Immature natural killer cell (primary cell): Measurements from ENCODE around the gene ARFIP1. TPM values are rescaled to one million over a fixed set of nuclear protein-coding genes. Genes with fewer than 3 reads are reported as not detected.

Experiments
- DNase-seq, 3 donors: peaks; one replicate each; pipeline ENCODE4 v3.0.0; 2022; ENCODE audit warnings: mixed read lengths in 1 of 3
- H3K27ac Mint-ChIP-seq, 6 donors: one replicate each; pipeline ENCODE4 v1.8.0; 2020; ENCODE audit warnings: mixed read lengths in 6 of 6, mild to moderate bottlenecking in 5 of 6, inconsistent platforms in 4 of 6, moderate library complexity in 3 of 6
- H3K27me3 Mint-ChIP-seq, 3 donors: one replicate each; pipeline ENCODE4 v1.8.0; 2020 to 2021; ENCODE audit warnings: low read depth in 3 of 3, mild to moderate bottlenecking in 3 of 3, mixed read lengths in 3 of 3, moderate library complexity in 3 of 3, inconsistent platforms in 1 of 3
- H3K36me3 Mint-ChIP-seq, 3 donors: one replicate each; pipeline ENCODE4 v1.8.0; 2020; ENCODE audit warnings: mixed read lengths in 3 of 3, inconsistent platforms in 2 of 3, mild to moderate bottlenecking in 2 of 3
- H3K4me1 Mint-ChIP-seq, 2 donors: one replicate each; pipeline ENCODE4 v1.8.0; 2020; ENCODE audit warnings: inconsistent platforms in 2 of 2, mild to moderate bottlenecking in 2 of 2, mixed read lengths in 2 of 2, moderate library complexity in 1 of 2
- H3K4me3 Mint-ChIP-seq, 5 donors: one replicate each; pipeline ENCODE4 v1.8.0; 2020; ENCODE audit warnings: mild to moderate bottlenecking in 5 of 5, mixed read lengths in 5 of 5, inconsistent platforms in 3 of 5, moderate library complexity in 3 of 5
- H3K9me3 Mint-ChIP-seq, 6 donors: one replicate each; pipeline ENCODE4 v1.8.0; 2020; ENCODE audit warnings: mild to moderate bottlenecking in 6 of 6, mixed read lengths in 6 of 6, inconsistent platforms in 4 of 6, moderate library complexity in 3 of 6
- polyA plus RNA-seq, 3 donors: library from polyadenylated mRNA; unstranded; fragments of 300-500 nt; fragmentation: Illumina TruSeq; gene quantifications; one replicate each; pipeline ENCODE4 v1.2.3, GENCODE V29; 2021

Gene ARFIP1
- polyA plus RNA-seq, 3 donors from 2014 or later = 23.2 to 31.0 (median 25.6) TPM

- Mint-ChIP-seq H3K9me3 (peaks cover 0 to 1% (median 0%) of the 10 kb centered on the region in 6 donors), H3K27ac (no peak overlapping the region), H3K27me3 (peaks cover 0 to 4% (median 0%) of the 10 kb centered on the region in 3 donors), H3K4me3 (no peak overlapping the region), H3K4me1 (peaks cover 2 to 13% of the 10 kb centered on the region in 2 donors), H3K36me3 (peaks cover 0 to 25% (median 6%) of the 10 kb centered on the region in 3 donors)
- DNase-seq = no peak
Observed at GRCh38 chr4:152898606-152899005, 118.9 kb downstream of the ARFIP1 start.

- Mint-ChIP-seq H3K27ac (no peak overlapping the region), H3K27me3 (peaks cover 0 to 4% (median 0%) of the 10 kb centered on the region in 3 donors), H3K4me1 (peaks cover 0 to 13% of the 10 kb centered on the region in 2 donors), H3K4me3 (no peak overlapping the region), H3K36me3 (peaks cover 4 to 29% (median 13%) of the 10 kb centered on the region in 3 donors), H3K9me3 (peaks cover 0 to 1% (median 0%) of the 10 kb centered on the region in 6 donors)
- no peak for DNase-seq
Observed at GRCh38 chr4:152900395-152900794, 120.6 kb downstream of the ARFIP1 start.

- H3K27me3 Mint-ChIP-seq = peaks cover 0 to 3% (median 0%) of the 10 kb centered on the region in 3 donors
Observed at GRCh38 chr4:152901205-152901604, 121.5 kb downstream of the ARFIP1 start.

DNA sequence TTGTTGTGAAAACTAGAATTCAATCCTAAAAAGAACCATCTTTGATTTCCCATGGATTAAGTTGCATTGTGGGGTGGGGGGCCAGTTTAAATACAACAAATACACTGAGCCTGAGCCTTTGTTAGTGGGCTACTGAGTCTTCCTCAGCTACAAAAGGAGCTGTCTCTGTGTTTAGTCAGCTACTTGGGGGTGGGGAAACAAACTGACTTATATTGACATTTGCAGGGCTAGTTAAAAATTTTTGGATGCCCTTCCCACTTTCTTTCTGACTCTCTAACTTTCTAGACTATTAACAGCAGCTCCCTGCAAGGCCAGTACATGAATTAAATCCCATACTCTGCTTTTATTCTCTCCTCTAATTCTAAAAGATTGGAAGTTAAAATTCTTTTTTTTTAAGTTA lies 123.9 kb downstream of the ARFIP1 start:
- no peaks in the 10 kb centered on the region for H3K9me3 Mint-ChIP-seq
- no peak overlapping the region for H3K27ac Mint-ChIP-seq
- peaks cover 0 to 3% (median 0%) of the 10 kb centered on the region in 3 donors for H3K27me3 Mint-ChIP-seq
- DNase-seq = no peak
- peaks cover 0 to 2% of the 10 kb centered on the region in 2 donors for H3K4me1 Mint-ChIP-seq
- H3K36me3 Mint-ChIP-seq = peaks cover 15 to 29% (median 19%) of the 10 kb centered on the region in 3 donors
- H3K4me3 Mint-ChIP-seq = no peak overlapping the region

More at GRCh38 chr4:152901205-152901604, 121.5 kb downstream of the ARFIP1 start:
- peaks cover 6 to 25% (median 14%) of the 10 kb centered on the region in 3 donors for H3K36me3 Mint-ChIP-seq
- no peak overlapping the region for H3K27ac Mint-ChIP-seq
- no peak overlapping the region for H3K4me3 Mint-ChIP-seq
- peaks cover 0 to 7% of the 10 kb centered on the region in 2 donors for H3K4me1 Mint-ChIP-seq
- no peak for DNase-seq
- H3K9me3 Mint-ChIP-seq = no peaks in the 10 kb centered on the region

DNA sequence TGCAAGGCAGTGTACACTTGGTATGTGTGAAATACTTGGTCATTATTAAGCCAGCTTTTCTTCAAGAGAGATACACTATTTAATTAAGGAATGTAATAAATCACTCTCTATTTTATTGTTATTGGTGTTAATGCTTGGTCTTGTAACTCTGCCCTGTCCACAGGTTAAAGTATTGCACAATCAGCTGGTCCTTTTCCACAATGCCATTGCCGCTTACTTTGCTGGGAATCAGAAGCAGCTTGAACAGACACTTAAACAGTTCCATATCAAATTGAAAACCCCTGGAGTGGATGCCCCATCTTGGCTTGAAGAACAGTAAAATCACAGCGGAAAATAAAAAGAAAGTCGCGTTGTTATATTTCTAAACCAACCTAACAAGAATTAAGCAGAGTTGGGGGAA lies 130.1 kb downstream of the ARFIP1 start:
- no peak overlapping the region for H3K4me3 Mint-ChIP-seq
- H3K9me3 Mint-ChIP-seq = no peaks in the 10 kb centered on the region
- no peak for DNase-seq
- H3K36me3 Mint-ChIP-seq = peaks cover 20 to 33% (median 31%) of the 10 kb centered on the region in 3 donors
- H3K27me3 Mint-ChIP-seq = no peaks in the 10 kb centered on the region
- H3K27ac Mint-ChIP-seq = no peak overlapping the region
- peaks cover 0 to 2% of the 10 kb centered on the region in 2 donors for H3K4me1 Mint-ChIP-seq

- no peaks in the 10 kb centered on the region for H3K9me3 Mint-ChIP-seq
- H3K36me3 Mint-ChIP-seq = peaks cover 20 to 32% (median 28%) of the 10 kb centered on the region in 3 donors
- H3K4me1 Mint-ChIP-seq = peaks cover 0 to 2% of the 10 kb centered on the region in 2 donors
- H3K27me3 Mint-ChIP-seq = no peaks in the 10 kb centered on the region
- no peak for DNase-seq
- no peak overlapping the region for H3K4me3 Mint-ChIP-seq
- H3K27ac Mint-ChIP-seq = no peak overlapping the region
Observed at GRCh38 chr4:152910521-152910920, 130.8 kb downstream of the ARFIP1 start.

DNA sequence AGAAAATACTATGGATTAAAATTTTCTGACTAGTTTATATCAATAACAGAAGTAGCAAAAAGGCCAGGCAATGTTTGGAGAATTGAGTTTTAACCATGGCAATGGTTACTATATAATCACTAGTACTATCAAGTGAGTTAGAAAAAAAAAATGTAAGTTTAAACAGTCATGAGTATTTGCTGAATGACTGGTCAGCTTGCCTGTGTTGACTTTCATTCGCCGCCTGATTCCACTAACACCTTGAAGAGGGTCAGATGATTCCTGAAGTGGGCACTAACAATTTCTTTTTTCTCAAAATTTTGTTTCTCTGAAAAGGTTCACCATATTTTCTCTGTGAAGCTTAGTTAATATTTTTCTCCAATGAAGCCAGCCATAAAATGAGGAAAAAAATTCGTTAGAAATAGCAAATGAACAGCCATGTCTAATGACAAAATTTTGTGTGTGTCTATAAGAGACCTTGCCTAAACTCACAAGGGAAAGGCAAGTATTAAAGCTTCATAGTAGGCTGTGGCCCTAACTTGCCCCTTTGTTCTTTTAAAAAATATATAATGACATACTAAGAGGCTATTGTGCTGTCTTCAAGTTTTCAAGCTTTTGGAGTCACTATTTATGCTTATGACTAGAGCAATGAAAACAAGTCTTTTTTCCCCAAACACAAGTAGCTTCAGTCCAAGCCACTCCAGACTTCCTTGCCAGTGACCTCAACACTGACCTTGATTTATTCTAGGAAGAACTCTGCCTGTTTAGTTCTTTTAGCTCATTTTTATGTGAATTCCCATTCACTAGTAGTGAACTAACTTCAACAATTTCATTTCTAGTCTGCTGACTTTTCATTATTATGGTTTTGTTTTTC lies 138.0 kb downstream of the ARFIP1 start:
- Mint-ChIP-seq H3K27me3 (no peaks in the 10 kb centered on the region), H3K36me3 (peaks cover 16 to 29% (median 25%) of the 10 kb centered on the region in 3 donors), H3K4me1 (no peaks in the 10 kb centered on the region), H3K27ac (no peak overlapping the region), H3K9me3 (peaks cover 2 to 15% (median 7%) of the 10 kb centered on the region in 6 donors), H3K4me3 (no peak overlapping the region)
- no peak for DNase-seq

GRCh38 chr4:152919826-152920225 lies 140.1 kb downstream of the ARFIP1 start:
- no peaks in the 10 kb centered on the region for H3K27me3 Mint-ChIP-seq

GRCh38 chr4:152920768-152921167 lies 141.0 kb downstream of the ARFIP1 start:
- Mint-ChIP-seq H3K27ac (no peak overlapping the region), H3K9me3 (peaks cover 2 to 15% (median 7%) of the 10 kb centered on the region in 6 donors), H3K4me3 (no peak overlapping the region), H3K27me3 (no peaks in the 10 kb centered on the region), H3K36me3 (peaks cover 16 to 29% (median 26%) of the 10 kb centered on the region in 3 donors), H3K4me1 (no peaks in the 10 kb centered on the region)
- no peak for DNase-seq

More at GRCh38 chr4:152919826-152920225, 140.1 kb downstream of the ARFIP1 start:
- Mint-ChIP-seq H3K4me1 (no peaks in the 10 kb centered on the region), H3K27ac (no peak overlapping the region), H3K4me3 (no peak overlapping the region), H3K9me3 (peaks cover 2 to 15% (median 7%) of the 10 kb centered on the region in 6 donors), H3K36me3 (peaks cover 16 to 26% (median 25%) of the 10 kb centered on the region in 3 donors)
- DNase-seq = no peak

GRCh38 chr4:152921284-152921683 lies 141.5 kb downstream of the ARFIP1 start:
- DNase-seq = no peak
- Mint-ChIP-seq H3K27ac (no peak overlapping the region), H3K4me3 (no peak overlapping the region), H3K36me3 (peaks cover 16 to 26% (median 26%) of the 10 kb centered on the region in 3 donors), H3K27me3 (no peaks in the 10 kb centered on the region), H3K4me1 (no peaks in the 10 kb centered on the region), H3K9me3 (peaks cover 2 to 15% (median 7%) of the 10 kb centered on the region in 6 donors)

GRCh38 chr4:152925851-152926250 lies 146.1 kb downstream of the ARFIP1 start:
- H3K27ac Mint-ChIP-seq = no peak overlapping the region
- H3K9me3 Mint-ChIP-seq = peaks cover 0 to 6% (median 2%) of the 10 kb centered on the region in 6 donors
- no peaks in the 10 kb centered on the region for H3K4me1 Mint-ChIP-seq
- no peak overlapping the region for H3K4me3 Mint-ChIP-seq
- H3K36me3 Mint-ChIP-seq = peaks cover 0 to 9% (median 8%) of the 10 kb centered on the region in 3 donors
- no peak for DNase-seq
- peaks cover 0 to 2% (median 0%) of the 10 kb centered on the region in 3 donors for H3K27me3 Mint-ChIP-seq

GRCh38 chr4:152926959-152927358 lies 147.2 kb downstream of the ARFIP1 start:
- no peak for DNase-seq
- H3K9me3 Mint-ChIP-seq = no peaks in the 10 kb centered on the region
- peaks cover 0 to 4% (median 4%) of the 10 kb centered on the region in 3 donors for H3K36me3 Mint-ChIP-seq
- H3K4me1 Mint-ChIP-seq = no peaks in the 10 kb centered on the region
- H3K4me3 Mint-ChIP-seq = no peak overlapping the region
- H3K27ac Mint-ChIP-seq = no peak overlapping the region
- peaks cover 0 to 2% (median 0%) of the 10 kb centered on the region in 3 donors for H3K27me3 Mint-ChIP-seq

GRCh38 chr4:152927737-152928136 lies 148.0 kb downstream of the ARFIP1 start:
- no peaks in the 10 kb centered on the region for H3K9me3 Mint-ChIP-seq
- peaks cover 0 to 2% (median 0%) of the 10 kb centered on the region in 3 donors for H3K27me3 Mint-ChIP-seq
- H3K27ac Mint-ChIP-seq = no peak overlapping the region
- H3K36me3 Mint-ChIP-seq = peaks cover 0 to 4% (median 3%) of the 10 kb centered on the region in 3 donors
- no peak overlapping the region for H3K4me3 Mint-ChIP-seq
- DNase-seq = no peak
- H3K4me1 Mint-ChIP-seq = no peaks in the 10 kb centered on the region

DNA sequence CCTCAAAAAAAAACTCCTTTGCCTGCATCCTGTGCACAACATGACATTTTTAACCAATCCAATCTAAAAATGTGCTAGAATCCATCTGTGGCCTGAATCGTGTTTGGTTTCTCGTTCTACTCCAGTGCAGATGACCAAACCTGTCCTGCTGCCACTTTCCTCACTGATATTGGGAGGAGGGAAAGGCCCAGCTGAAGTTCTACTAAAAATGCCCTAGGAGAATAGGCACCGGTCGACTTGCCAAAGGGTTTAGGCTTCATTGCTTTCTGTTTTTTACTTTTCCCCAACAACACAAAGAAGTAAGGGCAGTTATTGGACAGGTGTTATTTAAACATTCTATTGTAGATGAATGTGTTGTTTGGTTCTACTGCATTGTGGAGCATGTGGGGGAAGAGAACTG lies 148.5 kb downstream of the ARFIP1 start:
- peaks cover 0 to 4% (median 3%) of the 10 kb centered on the region in 3 donors for H3K36me3 Mint-ChIP-seq
- H3K27me3 Mint-ChIP-seq = peaks cover 0 to 2% (median 0%) of the 10 kb centered on the region in 3 donors
- H3K4me3 Mint-ChIP-seq = no peak overlapping the region
- no peak for DNase-seq
- no peaks in the 10 kb centered on the region for H3K4me1 Mint-ChIP-seq
- H3K27ac Mint-ChIP-seq = no peak overlapping the region
- no peaks in the 10 kb centered on the region for H3K9me3 Mint-ChIP-seq
